GF-D8 (cell line): Measurements from ENCODE around the gene AHCTF1.
"Not testable (repeated sequence)": the region's sequence is repeated elsewhere in the genome, so short reads cannot be mapped to it uniquely, and the experiment has no call there.

Experiments used
- DNase-seq: peaks from one replicate; lab custom pipeline; 2025; lab: John Stamatoyannopoulos, UW

The AHCTF1 gene

DNA sequence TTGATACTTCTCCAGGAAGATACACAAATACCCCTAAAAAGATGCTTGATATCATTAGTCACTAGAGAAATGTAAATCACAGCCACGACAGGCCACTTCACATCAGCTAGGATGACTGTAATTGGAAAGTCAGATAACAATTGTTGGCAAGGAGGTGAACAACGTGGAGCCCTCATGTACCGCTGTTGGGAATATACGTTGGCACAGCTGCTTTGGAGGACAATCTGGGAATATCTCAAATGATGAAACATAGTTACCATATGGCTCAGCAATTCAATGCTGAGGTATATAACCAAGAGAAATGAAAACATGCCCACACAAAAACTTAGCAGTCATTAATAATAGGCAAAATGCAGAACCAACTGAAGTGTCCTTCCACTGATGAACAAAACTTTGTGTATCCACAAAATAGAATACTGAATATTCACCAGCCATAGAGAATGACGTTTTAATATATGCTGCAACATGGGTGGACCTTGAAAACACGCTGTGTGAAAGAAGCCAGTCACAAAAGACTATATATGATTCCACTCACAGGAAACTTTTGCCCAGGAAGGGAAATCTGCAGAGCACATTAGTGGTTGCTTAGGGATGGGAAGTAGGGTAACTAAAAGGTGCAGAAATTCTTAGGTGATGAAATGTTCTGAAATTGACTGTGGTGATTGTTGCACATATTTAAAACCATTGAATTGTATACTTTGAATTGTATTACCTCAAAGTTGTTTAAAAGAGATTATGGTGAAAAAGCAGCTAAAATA lies 95.4 kb downstream of the AHCTF1 start:
- no peak for DNase-seq

DNA sequence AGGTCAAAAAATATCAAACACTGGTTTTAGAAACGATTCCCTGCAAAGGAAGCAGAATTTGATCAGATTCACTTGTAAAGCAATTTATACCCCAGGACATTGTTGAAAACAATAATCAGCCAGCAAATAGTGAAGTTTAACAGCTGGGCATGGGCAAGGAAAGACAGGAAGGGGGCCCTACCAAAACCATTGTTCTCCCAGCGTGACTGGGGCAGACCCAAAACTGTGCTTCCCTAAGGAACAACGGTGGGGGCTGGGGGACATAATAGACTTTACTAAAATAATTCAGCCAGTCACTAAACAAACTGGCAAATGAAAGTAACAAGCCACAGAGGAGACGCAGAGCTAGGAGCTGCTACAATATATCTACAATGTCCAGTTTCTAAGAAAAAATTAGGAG lies 100.2 kb downstream of the AHCTF1 start:
- no peak for DNase-seq

- no peak for DNase-seq
These were observed 102.9 kb downstream of the AHCTF1 start for GRCh38 chr1:246828818-246829217.

GRCh38 chr1:246827396-246827795 lies 104.4 kb downstream of the AHCTF1 start:
- DNase-seq, result no peak

DNA sequence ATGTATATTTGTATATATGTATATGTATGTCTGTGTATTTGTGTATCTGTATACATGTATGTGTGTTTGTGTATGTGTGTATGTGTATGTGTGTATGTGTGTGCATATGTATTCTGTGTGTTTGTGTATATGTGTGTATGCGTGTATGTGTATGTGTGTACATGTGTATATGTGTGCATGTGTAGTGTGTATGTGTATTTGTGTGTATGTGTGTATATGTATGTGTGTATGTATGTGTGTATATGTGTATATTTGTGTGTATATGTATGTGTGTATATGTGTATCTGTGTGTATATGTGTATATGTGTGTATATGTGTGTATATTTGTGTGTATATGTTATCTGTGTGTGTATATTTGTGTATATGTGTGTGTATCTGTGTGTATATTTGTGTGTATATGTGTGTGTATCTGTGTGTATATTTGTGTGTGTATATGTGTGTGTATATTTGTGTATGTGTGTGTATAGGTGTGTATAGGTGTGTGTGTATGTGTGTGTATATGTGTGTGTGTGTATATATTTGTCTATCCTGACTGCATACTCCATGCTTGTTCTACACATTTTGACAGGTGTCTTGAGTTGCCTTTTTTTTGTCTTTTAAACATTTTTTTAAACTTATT lies 106.1 kb downstream of the AHCTF1 start:
- DNase-seq, result no peak

DNA sequence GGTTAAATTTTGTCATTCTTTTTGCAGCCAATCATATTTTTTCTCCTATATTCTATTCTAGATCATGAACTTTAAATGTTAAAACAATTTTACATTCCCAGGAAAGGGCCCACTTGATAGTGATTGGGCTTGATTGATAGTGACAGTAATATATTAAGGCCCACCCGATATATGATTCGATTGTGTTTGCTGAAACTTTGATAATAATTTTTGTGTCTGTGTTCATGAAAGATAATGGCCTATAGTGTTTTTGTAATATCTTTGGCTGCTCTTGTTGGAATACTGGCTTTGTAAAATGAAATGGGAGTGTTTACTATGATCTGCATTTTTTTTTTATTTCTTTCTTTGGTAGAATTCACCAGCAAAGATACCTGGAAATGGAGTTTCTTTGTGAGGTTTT lies 107.2 kb downstream of the AHCTF1 start:
- no peak for DNase-seq

- DNase-seq, result not testable (repeated sequence)
These were observed 109.6 kb downstream of the AHCTF1 start for GRCh38 chr1:246822154-246822553.

- DNase-seq, result no peak
These were observed 111.1 kb downstream of the AHCTF1 start for GRCh38 chr1:246820666-246821065.

GRCh38 chr1:246817778-246818177 lies 114.0 kb downstream of the AHCTF1 start:
- DNase-seq, result not testable (repeated sequence)

GRCh38 chr1:246815693-246816270 lies 116.0 kb downstream of the AHCTF1 start:
- no peak for DNase-seq

GRCh38 chr1:246814890-246815289 lies 116.9 kb downstream of the AHCTF1 start:
- no peak for DNase-seq

DNA sequence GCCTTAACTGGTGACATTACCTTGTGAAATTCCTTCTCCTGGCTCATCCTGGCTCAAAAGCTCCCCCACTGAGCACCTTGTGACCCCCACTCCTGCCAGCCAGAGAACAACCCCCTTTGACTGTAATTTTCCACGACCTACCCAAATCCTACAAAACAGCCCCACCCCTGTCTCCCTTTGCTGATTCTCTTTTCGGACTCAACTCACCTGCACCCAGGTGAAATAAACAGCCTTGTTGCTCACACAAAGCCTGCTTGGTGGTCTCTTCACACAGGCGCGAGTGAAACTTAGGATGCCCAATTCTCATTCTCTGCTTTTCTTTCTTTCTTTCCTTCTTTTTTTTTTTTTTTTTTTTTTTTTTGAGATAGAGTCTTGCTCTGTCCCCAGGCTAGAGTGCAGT lies 118.4 kb downstream of the AHCTF1 start:
- DNase-seq, result not testable (repeated sequence)

- no peak for DNase-seq
These were observed 119.8 kb downstream of the AHCTF1 start for GRCh38 chr1:246811985-246812384.

GRCh38 chr1:246809473-246809872 lies 122.3 kb downstream of the AHCTF1 start:
- DNase-seq, result no peak

DNA sequence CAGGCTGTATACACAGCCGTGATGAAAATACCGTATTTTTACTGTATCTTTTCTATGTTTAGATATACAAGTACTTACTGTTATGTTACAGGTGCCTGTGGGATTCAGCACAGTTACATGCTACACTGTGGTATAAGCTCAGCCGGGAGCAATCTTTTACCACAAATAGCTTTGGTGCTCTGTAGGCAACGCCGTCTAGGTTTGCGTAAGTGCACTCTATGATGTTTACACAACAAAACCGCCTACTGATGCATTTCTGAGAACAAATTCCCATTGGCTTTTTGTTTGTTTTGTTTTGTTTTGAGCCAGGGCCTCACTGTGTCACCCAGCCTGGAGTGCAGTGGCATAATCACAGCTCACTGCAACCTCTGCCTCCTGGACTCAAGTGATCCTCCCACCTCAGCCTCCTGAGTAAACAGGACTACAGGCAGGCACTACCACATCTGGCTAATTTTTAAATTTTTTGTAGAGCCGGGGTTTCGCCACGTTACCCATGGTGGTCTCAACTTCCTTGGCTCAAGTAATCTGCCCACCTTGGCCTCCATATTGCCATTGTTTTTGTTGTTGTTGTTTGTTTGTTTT lies 126.5 kb downstream of the AHCTF1 start:
- DNase-seq, result no peak

DNA sequence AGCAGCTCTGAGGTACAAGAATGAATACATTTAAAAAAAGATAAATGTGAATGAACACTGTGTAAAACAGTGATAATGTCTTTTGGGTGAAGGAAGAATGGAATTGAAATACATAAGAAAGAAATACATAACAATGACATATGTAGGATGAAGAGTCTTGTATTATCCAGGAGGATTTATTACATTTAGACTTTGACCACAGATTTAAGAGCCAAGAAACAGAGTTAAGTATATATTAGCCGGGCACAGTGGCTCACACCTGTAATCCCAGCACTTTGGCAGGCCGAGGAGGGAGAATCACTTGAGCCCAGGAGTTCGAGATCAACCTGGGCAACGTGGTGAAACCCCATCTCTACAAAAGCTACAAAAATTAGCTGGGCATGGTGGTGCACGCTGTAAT lies 127.9 kb downstream of the AHCTF1 start:
- no peak for DNase-seq

- DNase-seq, result no peak
These were observed 128.4 kb downstream of the AHCTF1 start for GRCh38 chr1:246803373-246803772.

DNA sequence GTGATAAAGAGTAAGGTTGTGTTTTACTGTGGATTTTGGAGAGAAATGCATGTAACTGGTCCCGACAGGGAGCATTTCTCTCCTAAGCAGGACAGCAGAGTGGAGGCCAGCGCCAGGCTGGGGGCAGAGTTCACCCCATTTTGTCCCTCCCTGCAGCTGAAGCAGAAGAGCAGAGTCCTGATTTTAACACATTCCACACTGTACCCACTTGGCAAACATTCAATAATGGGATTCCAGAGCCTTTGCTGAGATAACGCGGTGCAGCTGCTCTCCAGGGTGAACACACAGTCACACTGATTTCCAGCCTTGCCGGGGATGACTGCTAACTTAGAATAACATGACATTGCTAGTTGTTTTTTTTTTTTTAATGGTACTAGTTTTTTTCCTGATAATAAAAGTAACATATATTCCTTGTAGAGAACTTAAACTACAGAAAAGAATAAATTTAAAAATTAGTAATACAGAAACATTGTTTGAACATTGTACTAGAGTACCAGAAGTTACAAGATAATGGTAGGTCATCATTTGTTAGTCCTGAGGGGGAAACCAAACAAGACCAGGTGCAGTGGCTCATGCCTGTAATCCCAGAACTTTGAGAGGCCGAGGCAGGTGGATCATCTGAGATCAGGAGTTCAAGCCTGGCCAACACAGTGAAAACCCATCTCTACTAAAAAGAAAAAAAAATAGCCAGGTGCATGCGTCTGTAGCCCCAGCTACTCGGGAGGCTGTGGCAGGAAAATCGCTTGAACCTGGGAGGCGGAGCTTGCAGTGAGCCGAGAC lies 130.3 kb downstream of the AHCTF1 start:
- no peak for DNase-seq

GRCh38 chr1:246800756-246801155 lies 131.0 kb downstream of the AHCTF1 start:
- no peak for DNase-seq

GRCh38 chr1:246800356-246800755 lies 131.4 kb downstream of the AHCTF1 start:
- no peak for DNase-seq

- DNase-seq, result no peak
These were observed 132.9 kb downstream of the AHCTF1 start for GRCh38 chr1:246798606-246799496.
